GM12878 (cell line): ENCODE data around the gene ARSJ. TPM values are rescaled to one million over a fixed set of nuclear protein-coding genes. Genes with fewer than 3 reads are reported as not detected.

Experiments used
- ATAC-seq: fragments of 200-7000 bp; cut with Tn5 transposase; 3 replicates; pipeline ENCODE4 v1.9.1; 2020; ENCODE audit warnings: mild to moderate bottlenecking, moderate library complexity
- BruUV-seq: library from RNA; stranded (reverse); fragments of 400-500 nt; replicated peaks from 2 replicates; lab custom pipeline; 2021; lab: Mats Ljungman, UMichigan
- CTCF ChIA-PET: fragments of 300-600 bp; sonication (Branson Sonifier 250); formaldehyde crosslinking; extraction: SDS; loops from one replicate; lab custom pipeline; 2021; ENCODE audit warnings: inconsistent platforms; lab: Yijun Ruan, JAX
- POLR2A ChIA-PET: fragments of 350-600 bp; formaldehyde crosslinking; extraction: SDS; loops from one replicate; lab custom pipeline; 2021; ENCODE audit warnings: inconsistent platforms; lab: Charles Lee
- RAD21 ChIA-PET: fragments of 300-600 bp; sonication (Branson Sonifier 250); formaldehyde crosslinking; loops from one replicate; lab custom pipeline; 2023; ENCODE audit warnings: antibody characterized with exemption; ENCODE audit not compliant: unreplicated experiment; lab: Charles Lee
- SMC1A ChIA-PET: fragments of 300-600 bp; sonication (Branson Sonifier 250); formaldehyde crosslinking; loops from one replicate; lab custom pipeline; 2023; ENCODE audit not compliant: unreplicated experiment, uncharacterized antibody; lab: Charles Lee
- DNase-seq: peaks from one replicate; pipeline ENCODE4 v3.0.0-alpha.2; 2011; ENCODE audit warnings: low read depth, low spot score
- FAIRE-seq: peaks from 3 replicates; lab custom pipeline; 2011; peaks lifted over from hg19 to GRCh38; lab: Jason Lieb, UNC
- H2AFZ ChIP-seq: 2 replicates; pipeline ENCODE4 v1.6.0; 2011; ENCODE audit warnings: low read depth, low read length, control low read depth; ENCODE audit not compliant: control insufficient read depth
- H3K27ac ChIP-seq: 2 replicates; pipeline ENCODE4 v1.5.1; 2011; ENCODE audit warnings: control low read depth; ENCODE audit not compliant: control insufficient read depth, insufficient read depth
- H3K27me3 ChIP-seq, 2 experiments: replicated peaks in 1 of 2; 2 replicates each; pipeline versions ENCODE4 v1.6.0 to v1.6.1; 2011; ENCODE audit warnings: low read length in 1 of 2; ENCODE audit not compliant: control insufficient read depth in 2 of 2, insufficient read depth in 2 of 2
- H3K36me3 ChIP-seq, 2 experiments: 2 replicates each; pipeline ENCODE4 v1.5.1; 2011; ENCODE audit warnings: low read length in 1 of 2; ENCODE audit not compliant: control insufficient read depth in 2 of 2, insufficient read depth in 2 of 2
- H3K4me1 ChIP-seq: 2 replicates; pipeline ENCODE4 v1.6.1; 2011; ENCODE audit warnings: mild to moderate bottlenecking, low read length, moderate library complexity, mixed read lengths; ENCODE audit not compliant: control insufficient read depth, insufficient read depth
- H3K4me2 ChIP-seq: 2 replicates; pipeline ENCODE4 v1.6.0; 2011; ENCODE audit warnings: control low read depth; ENCODE audit not compliant: control insufficient read depth, insufficient read depth
- H3K4me3 ChIP-seq: fragments of 200-600 bp; sonication (generic); 2 replicates; pipeline ENCODE4 v1.5.1; 2016
- H3K79me2 ChIP-seq: 2 replicates; pipeline ENCODE4 v1.6.0; 2011; ENCODE audit warnings: low read length; ENCODE audit not compliant: control insufficient read depth, insufficient read depth
- H3K9ac ChIP-seq: 2 replicates; pipeline ENCODE4 v1.8.0; 2011; ENCODE audit warnings: low read length, control low read depth, mixed read lengths; ENCODE audit not compliant: control insufficient read depth, insufficient read depth
- H3K9me3 ChIP-seq: replicated peaks from 3 replicates; pipeline ENCODE4 v1.5.1; 2011; ENCODE audit warnings: mild to moderate bottlenecking, low read length; ENCODE audit not compliant: control insufficient read depth, insufficient read depth
- H4K20me1 ChIP-seq: 2 replicates; pipeline ENCODE4 v1.6.0; 2011; ENCODE audit not compliant: control insufficient read depth, insufficient read depth
- GATAD2B ChIP-seq: fragments of 450-650 bp; conservative IDR thresholded peaks from 2 replicates; pipeline ENCODE4 v1.6.1; 2017; ENCODE audit warnings: low read depth, mild to moderate bottlenecking, moderate library complexity
- MTA2 ChIP-seq: fragments of 450-650 bp; IDR thresholded peaks from 2 replicates; pipeline ENCODE4 v1.6.1; 2016; ENCODE audit warnings: low read depth, mild to moderate bottlenecking, moderate library complexity
- MYB ChIP-seq: fragments of 150-350 bp; IDR thresholded peaks from 2 replicates; pipeline ENCODE4 v1.6.1; 2014; ENCODE audit warnings: mild to moderate bottlenecking, low read depth, low read length, borderline replicate concordance
- RFX5 ChIP-seq: IDR thresholded peaks from 2 replicates; pipeline ENCODE4 v1.6.1; 2011; ENCODE audit warnings: low read depth, low read length, improper control_type of control experiment
- TARDBP ChIP-seq: IDR thresholded peaks from 2 replicates; pipeline ENCODE4 v1.6.1; 2016; ENCODE audit warnings: borderline replicate concordance
- ZNF687 ChIP-seq: fragments of 450-650 bp; IDR thresholded peaks from 2 replicates; pipeline ENCODE4 v1.6.1; 2017; ENCODE audit warnings: mild to moderate bottlenecking, moderate library complexity
- WGBS: methylation state at CpG from one replicate; pipeline ENCODE4 v1.1.6; 2016; ENCODE audit warnings: low lambda C conversion rate; ENCODE audit not compliant: insufficient replicate concordance, insufficient coverage; ENCODE audit errors: missing lambda C conversion rate; 5-methylcytosine and 5-hydroxymethylcytosine counted together
- in situ Hi-C: fragments of 300-500 bp; cut with MboI; formaldehyde crosslinking; loops from 9 replicates; pipeline ENCODE4 v1.14.3; 2018; ENCODE audit warnings: mixed read lengths
- intact Hi-C: fragments of 100-400 bp; cut with micrococcal nuclease; formaldehyde crosslinking; loops from one replicate; pipeline ENCODE4 v1.14.2; 2022; ENCODE audit not compliant: unreplicated experiment
- polyA plus RNA-seq, 11 experiments: library from polyadenylated mRNA; depleted of rRNA in 4 of 11; unstranded in 6 of 11; stranded (reverse) in 5 of 11; fragments of >200 nt; fragmentation: Nextera tagmentation in 4 of 11; fragmentation: Illumina TruSeq in 1 of 11; extraction: Ambion mirVana in 4 of 11; extraction: Trizol in 1 of 11; gene quantifications; 1 replicate in 1 of 11; 2 replicates in 10 of 11; pipeline versions ENCODE4 v1.2.1 to v1.2.3, GENCODE V29; 2011 to 2016; ENCODE audit warnings: inconsistent platforms in 2 of 11, missing spikeins in 2 of 11, low read depth in 1 of 11
- total RNA-seq, 4 experiments: library from RNA; depleted of rRNA in 3 of 4; stranded (reverse); fragments of >200 nt in 3 of 4; fragmentation: Illumina TruSeq in 1 of 4; extraction: Trizol in 1 of 4; gene quantifications; 2 replicates each; pipeline versions ENCODE4 v1.2.1 to v1.2.3, GENCODE V29; 2013 to 2021

ARSJ gene
- total and polyA plus RNA-seq, 10 of the 15 experiments (the other 5 are each of a cell fraction or from before 2014, with no cell fraction given) = under 0.01 to 0.19 (median 0.04) TPM; not detected in 5

- 15% methylated on average over 3 of the region's 3 CpGs for WGBS
- ChIA-PET CTCF (no interaction called here), SMC1A (interaction anchor here (1.7 kb wide), 1 partner anchor 9 kb away, joined by 3 read pairs; no protein-coding TSS in a partner anchor)
- no peak for ATAC-seq
- in situ Hi-C loops = no loop called here
- FAIRE-seq = no peak
- H3K79me2 ChIP-seq = no peaks in the 10 kb centered on the region
- H3K4me2 ChIP-seq = no peak overlapping the region
- TF ChIP-seq ZNF687 (no peak), MTA2 (no peak), RFX5 (no peak), MYB (no peak), GATAD2B (no peak), TARDBP (no peak)
- TF ChIP-seq, all 136 proteins: peak for 0
- intact Hi-C loops = no loop called here
- no TSS peak for BruUV-seq
- Histone ChIP-seq H3K27me3 (no peaks in the 10 kb centered on the region), H3K9ac (no peak overlapping the region), H3K27ac (no peak overlapping the region), H3K4me3 (no peak overlapping the region), H3K4me1 (no peaks in the 10 kb centered on the region), H4K20me1 (no peaks in the 10 kb centered on the region), H3K9me3 (no peaks in the 10 kb centered on the region), H3K36me3 (no peaks in the 10 kb centered on the region), H2AFZ (no peak overlapping the region)
- ChIA-PET RAD21 (no interaction called here), POLR2A (no interaction called here)
- no peak for DNase-seq
Observed at GRCh38 chr4:113990886-113991285, 11.4 kb upstream of the ARSJ start.
